COR-L47 (cell line): ENCODE results near the gene RAB31.
"Not testable (repeated sequence)": the region's sequence is repeated elsewhere in the genome, so short reads cannot be mapped to it uniquely, and the experiment has no call there.

ENCODE experiments used
- DNase-seq: peaks from one replicate; lab custom pipeline; 2025; lab: John Stamatoyannopoulos, UW

The RAB31 gene

DNA sequence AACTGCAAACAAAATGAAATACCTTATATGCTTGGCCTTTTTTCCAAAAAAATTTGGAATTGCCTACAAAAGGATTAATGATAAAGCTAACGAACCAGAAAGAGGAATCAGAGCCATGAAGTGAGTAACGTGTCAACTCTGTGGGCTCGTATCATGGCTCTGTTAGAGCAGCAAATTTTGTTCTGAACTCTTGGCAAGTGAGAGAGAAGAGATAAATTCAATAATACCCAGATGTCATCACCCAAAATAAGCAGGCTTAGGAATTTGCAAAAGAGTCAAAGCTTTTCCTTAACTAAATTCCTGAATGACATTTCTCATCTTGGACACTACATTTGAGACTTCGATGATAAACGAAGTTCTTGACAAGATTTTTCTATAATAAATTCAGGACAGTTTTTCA lies 182.1 kb downstream of the RAB31 start:
- DNase-seq: no peak

DNA sequence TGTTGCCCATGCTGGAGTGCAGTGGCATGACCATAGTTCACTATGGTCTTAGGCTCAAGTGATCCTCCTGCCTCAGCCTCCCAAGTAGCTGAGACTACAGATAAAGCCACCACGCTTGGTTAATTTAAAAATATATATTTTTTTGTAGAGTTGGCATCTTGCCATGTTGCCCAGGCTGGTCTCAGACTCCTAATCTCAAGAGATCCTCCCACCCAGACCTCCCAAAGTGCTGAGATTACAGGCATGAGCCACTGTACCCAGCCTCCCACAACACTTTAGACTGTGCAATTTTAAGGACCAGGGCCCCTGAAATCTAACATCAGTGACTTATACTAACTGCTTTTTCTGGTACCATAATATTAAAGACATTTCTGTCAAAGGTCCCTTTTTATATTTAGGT lies 182.9 kb downstream of the RAB31 start:
- no peak for DNase-seq

DNA sequence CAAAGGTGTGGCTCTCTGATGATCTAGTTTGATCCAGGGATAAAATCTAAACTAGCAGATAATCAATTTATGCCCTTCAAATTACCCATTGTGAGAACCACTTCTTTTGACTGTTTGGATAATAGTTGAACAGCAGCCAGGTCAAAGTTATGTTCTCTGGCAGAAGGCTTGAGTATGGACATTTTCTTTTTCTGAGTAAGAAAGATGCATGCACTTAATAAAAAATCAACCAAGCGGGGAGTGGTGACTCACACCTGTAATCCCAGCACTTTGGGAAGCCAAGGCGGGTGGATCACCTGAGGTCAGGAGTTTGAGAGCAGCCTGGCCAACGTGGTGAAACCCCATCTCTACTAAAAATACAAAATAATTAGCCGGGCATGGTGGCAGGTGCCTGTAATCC lies 183.4 kb downstream of the RAB31 start:
- not testable (repeated sequence) for DNase-seq

DNA sequence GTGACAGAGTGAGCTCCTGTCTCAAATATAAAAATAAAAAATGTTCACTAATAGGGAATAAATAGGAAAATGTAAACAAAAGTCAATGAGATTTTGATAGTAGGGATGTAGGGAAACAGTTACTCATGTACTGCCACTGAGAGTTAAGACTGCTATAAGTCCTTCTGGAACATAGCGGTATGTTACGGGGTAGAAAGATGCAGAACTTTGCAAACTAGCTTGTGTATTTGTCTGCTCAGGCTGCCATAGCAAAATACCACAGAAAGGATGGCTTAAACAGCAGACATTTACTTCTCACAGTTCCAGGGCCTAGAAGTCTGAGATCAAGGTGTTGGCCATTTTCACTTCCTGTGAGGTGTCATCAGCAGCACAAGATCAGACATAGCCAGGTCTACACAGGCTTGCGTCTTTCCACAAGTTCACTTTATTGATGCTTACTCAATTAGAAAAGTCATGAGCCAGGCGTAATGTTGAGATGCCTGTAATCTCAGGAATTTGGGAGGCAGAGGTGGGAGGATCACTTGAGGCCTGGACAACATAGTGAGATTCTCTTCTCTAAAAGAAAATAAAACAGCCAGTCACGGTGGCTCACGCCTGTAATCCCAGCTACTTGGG lies 186.5 kb downstream of the RAB31 start:
- DNase-seq: no peak

DNA sequence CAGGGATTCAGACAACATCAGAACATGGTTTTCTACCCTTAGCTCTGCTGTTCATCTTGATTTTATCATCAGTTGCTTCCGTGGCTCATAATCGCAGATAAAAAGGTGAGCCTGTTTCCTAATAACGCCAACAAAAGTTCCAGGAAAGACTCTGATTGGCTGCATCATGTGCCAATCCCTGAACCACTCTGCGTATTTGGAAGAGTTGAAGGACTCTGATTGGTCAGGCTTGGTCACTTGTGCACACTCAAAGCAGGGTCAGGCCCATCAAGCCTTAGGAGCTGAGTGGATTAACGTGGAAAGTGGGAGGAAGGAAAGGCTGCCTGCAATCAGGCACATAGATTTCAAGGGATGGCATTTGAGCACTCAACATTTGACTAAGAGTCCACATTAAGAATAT lies 189.0 kb downstream of the RAB31 start:
- DNase-seq: no peak

DNA sequence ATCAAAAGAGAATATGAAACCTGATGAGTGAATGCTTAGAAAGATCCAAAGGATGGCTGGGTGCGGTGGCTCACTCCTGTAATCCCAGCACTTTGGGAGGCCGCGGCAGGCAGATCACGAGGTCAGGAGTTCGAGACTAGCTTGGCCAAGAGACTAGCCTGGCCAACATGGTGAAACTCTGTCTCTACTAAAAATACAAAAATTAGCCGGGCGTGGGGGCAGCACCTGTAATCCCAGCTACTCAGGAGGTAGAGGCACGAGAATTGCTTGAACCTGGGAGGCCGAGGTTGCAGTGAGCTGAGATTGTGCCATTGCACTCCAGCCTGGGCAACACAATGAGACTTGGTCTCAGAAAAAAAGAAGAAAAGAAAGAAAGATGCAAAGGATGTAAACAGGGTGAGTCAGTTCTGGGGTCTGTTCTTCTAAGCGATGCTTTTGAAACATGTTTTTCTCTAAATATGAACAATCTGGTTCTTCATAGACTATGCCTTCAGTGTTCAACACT lies 189.7 kb downstream of the RAB31 start:
- DNase-seq: not testable (repeated sequence)

DNA sequence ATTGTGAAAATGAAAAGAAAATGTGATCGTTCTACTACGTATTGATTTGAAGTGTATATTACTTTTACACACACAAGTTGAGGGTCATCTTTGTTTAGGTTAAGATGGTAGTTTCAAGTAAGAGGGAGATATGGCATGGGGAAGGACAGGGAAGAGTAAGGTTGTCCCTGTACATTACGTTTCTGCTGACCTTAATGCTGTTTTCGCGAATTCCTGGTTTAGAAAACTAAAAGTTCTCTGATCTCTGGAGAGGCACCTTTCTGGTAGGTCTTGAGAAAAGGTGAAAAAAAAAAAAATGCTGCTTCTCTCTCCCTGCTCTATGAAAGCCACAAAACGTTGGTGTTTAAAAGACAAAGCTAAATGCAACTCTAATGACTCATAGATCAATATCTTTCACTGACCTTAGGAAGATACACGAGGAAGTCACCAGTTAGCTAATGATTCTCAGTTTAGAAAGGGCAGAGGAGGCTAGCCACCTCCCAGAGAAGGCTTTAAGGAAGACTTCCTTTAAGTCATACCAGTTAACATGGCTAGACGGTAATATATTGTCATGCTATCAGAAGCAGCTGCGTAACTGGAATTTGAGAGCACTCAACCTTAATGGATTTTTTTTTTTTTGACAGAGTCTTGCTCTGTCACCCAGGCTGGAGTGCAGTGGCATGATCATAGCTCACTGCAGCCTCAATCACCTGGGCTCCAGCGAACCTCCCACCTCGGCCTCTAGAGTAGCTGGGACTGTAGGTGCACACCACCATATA lies 190.9 kb downstream of the RAB31 start:
- DNase-seq: no peak

DNA sequence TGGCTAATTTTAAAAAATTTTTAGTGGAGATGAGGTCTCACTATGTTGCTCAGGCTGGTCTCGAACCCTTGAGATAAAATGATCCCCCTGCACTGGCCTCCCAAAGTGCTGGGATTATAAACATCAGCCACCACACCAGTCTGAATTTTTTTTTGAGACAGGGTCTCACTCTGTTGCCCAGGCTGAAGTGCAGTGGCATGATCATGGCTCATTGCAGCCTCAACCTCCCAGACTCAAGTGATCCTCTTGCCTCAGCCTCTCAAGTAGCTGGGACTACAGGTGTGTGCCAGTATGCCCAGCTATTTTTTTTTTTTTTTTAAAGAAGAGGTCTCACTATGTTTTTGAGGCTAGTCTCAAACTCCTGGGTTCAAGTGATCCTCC lies 191.4 kb downstream of the RAB31 start:
- not testable (repeated sequence) for DNase-seq

DNA sequence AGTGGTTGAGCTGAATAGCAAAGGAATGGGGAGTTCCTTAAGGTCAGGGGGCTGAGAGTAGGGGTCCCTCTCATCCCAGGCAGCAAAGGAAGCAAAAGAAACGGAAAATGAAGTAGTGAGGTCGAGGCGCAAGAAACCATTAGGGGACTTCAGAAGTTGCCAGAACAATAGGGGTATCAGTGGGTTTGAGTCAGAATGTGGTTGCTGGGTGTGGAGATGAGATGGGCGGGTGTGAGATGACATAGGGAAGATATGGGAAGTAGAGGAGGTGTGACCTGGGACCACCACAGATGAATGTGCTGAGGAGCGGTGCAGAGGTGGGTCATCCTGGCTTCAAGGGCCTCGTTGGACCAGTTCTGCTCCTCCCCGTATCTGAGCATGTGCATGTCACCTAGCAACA lies 192.6 kb downstream of the RAB31 start:
- no peak for DNase-seq

DNA sequence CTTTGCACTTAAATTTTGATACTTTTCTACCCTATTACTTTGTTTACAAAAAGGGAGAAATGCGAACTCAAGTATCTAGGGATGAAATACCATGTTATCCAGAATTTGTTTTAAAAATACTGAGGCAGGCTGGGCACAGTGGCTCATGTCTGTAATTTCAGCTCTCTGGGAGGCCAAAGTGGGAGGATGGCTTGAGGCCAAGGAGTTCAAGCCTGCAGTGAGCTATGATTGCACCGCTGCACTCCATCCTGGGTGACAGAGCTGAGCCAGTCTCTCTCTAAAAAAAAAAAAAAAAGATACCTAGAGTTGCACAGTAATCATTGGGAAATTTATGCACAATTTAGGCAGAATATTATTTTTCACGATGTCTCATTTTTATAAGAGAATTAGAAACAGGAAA lies 193.3 kb downstream of the RAB31 start:
- DNase-seq: peak; percentile 23

DNA sequence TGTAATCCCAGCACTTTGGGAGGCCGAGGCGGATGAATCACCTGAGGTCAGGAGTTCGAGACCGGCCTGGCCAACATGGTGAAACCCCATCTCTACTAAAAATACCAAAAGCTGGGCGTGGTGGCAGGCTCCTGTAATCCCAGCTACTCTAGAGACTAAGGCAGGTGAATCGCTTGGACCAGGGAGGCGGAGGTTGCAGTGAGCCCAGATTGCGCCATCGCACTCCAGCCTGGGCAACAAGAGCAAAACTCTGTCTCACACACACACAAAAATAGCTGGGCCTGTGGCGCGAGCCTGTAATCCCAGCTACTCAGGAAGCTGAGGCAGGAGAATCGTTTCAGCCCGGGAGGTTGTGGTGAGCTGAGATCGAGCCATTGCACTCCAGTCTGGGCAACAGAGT lies 194.2 kb downstream of the RAB31 start:
- DNase-seq: not testable (repeated sequence)

DNA sequence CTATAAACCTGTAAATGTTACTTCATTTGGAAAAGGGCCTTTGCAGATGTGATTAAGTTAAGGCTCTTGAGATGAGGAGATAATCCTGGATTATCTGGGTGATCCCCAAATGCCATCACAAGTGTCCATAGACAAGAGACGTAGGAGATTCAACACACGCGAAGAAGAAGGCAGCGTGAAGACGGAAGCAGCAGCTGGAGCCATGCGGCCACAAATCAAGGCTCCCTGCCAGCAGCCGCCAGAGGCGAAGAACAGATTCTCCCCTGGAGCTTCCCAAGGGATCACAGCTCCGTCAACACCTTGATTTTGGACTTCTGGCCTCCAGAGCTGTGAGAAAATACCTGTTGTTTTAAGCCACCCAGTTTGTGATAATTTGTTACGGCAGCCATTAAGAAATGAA lies 194.7 kb downstream of the RAB31 start:
- no peak for DNase-seq

DNA sequence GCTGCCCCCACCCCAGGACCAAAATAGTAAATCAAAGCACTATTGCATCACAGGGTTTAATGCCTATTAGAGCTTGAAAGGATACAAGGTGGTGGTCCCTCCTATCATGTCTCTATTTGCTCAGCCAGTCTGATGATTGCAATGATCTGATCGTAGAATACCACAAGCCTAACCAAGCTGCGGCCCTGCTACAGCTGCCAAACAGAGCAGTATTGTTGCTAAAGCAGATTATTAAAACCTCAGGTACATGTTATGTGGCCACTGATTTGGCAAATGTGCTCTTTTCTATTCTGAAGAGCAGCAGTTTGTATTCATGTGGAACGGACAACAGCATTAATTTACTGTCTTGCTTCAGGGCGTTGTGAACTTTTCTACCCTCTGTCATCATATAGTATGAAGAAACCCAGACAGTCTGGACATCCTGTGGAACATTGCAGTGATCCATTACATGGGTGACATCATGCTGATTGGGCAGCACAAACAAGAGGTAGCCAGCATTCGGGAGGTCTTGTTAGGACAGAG lies 197.4 kb downstream of the RAB31 start:
- no peak for DNase-seq

DNA sequence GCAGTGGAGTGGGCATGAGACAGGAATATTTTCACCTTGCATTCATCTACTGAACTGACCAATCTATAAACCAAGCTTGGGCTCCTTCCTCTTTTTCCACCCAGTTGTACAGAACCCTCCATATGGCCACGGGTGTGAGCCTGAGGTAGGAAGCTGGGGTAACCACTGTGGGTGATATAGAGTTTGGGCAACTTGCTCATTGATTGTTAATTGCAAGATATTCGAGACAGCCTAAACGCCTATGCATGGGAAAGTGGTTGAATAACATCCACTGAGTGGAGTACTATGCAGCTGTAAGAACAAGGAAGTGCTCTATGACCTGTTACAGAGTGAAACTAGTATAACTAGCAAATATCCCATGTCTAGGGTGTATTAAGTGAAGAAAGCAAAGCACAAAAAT lies 198.4 kb downstream of the RAB31 start:
- DNase-seq: no peak

DNA sequence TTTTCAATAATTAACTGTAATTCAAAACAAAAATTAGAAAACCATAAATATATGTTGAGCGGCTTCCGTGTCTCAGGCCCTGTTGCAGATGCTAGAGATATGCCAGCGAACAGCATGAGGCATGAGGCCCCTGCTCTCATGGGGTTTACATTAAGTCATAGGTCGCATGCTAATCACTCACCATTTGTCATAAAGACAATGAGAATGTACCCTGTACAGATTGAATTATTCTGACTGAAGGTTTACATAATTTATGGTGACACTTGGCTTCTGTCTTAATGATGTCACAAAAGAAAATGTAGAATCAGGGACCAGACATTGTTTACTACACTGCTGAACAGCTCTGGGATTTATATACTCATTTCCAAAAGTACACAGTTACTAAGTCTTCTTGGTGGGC lies 199.8 kb downstream of the RAB31 start:
- no peak for DNase-seq

DNA sequence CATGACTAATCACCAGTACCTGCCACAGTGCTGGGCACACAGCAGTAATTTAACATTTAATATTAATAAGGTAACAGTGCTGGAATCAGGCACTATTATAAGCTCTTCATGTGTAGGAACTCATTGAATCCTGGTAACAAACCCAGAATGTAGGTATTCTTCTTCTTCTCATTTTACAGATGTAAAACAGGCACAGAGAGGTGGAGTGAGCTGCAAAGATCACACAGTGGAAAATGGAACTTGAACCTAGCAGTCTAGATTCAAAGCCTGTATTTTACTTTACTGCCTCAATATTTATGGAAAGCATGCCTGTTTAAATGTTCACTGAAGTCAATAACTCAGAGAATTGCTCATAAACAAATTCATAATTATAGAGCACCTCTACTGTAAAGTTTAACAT lies 202.0 kb downstream of the RAB31 start:
- no peak for DNase-seq

DNA sequence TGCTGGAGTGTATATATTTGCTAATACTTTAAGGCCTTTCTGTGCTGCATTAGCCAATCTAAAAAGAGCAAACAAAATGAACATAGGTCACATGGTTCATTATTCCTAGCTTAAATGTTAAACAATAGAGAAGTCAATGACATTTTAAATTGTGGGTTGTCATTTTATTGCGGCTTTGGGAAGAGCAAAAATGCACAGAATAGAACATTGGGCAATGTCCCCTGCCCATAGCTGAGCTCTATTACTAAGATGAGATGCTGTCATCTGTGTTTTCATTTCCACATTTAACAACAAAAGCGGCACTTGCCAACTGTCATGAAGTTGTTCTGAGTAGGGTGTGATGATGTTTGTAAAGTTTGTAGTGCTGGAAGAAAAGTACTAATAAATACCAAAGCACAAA lies 202.6 kb downstream of the RAB31 start:
- no peak for DNase-seq

DNA sequence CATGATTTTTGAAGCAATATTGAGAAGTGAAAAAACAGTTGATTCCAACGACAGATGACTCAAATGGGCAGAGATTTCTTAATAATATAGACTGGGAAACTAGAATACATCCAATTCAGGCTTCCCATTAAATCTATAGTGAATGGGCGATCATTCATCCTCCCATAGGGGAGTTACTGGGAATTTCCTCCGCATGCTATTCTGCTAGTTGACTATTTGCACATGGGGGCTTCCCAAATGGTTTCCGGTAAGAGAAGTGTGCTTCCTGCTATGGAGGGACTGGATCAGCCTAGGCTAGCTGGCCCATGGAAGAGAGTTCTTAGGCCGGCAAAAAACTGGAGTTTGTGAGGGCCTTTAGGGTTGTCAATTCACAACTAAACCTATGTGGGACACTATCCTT lies 203.1 kb downstream of the RAB31 start:
- no peak for DNase-seq
